Measurements from ENCODE around the gene MGAT3.

- TF ChIP-seq CTCF (IDR thresholded peaks at IDR 0.05) (no peak), POLR2A (IDR thresholded peaks at IDR 0.05) (no peak)
Measured at GRCh38 chr22:39457198-39457555, 365 bp downstream of the MGAT3 start.

All from thyroid gland (tissue), 4 donors.